Fibroblast of the aortic adventitia (primary cell): ENCODE data around the gene MYLK. TPM values are rescaled to one million over a fixed set of nuclear protein-coding genes. Genes with fewer than 3 reads are reported as not detected.

Experiments
- DNase-seq: peaks from one replicate; pipeline ENCODE4 v3.0.0-alpha.2; 2010; ENCODE audit warnings: low read depth
- H3K4me3 ChIP-seq: 2 replicates; pipeline ENCODE4 v1.5.1; 2011; ENCODE audit warnings: low read depth, mild to moderate bottlenecking, control low read depth, low read length, moderate library complexity
- total RNA-seq: library from RNA; depleted of rRNA; stranded (reverse); fragments of >200 nt; gene quantifications from 2 replicates; pipeline ENCODE4 v1.2.3, GENCODE V29; 2012; ENCODE audit warnings: low replicate concordance
- TF ChIP-seq, protein P1 (sequence below): IDR thresholded peaks from 2 replicates; pipeline ENCODE4 v1.5.1; 2011; ENCODE audit warnings: mild to moderate bottlenecking, low read length, control low read depth, inconsistent platforms; ENCODE audit not compliant: insufficient read depth

MYLK gene, protein sequence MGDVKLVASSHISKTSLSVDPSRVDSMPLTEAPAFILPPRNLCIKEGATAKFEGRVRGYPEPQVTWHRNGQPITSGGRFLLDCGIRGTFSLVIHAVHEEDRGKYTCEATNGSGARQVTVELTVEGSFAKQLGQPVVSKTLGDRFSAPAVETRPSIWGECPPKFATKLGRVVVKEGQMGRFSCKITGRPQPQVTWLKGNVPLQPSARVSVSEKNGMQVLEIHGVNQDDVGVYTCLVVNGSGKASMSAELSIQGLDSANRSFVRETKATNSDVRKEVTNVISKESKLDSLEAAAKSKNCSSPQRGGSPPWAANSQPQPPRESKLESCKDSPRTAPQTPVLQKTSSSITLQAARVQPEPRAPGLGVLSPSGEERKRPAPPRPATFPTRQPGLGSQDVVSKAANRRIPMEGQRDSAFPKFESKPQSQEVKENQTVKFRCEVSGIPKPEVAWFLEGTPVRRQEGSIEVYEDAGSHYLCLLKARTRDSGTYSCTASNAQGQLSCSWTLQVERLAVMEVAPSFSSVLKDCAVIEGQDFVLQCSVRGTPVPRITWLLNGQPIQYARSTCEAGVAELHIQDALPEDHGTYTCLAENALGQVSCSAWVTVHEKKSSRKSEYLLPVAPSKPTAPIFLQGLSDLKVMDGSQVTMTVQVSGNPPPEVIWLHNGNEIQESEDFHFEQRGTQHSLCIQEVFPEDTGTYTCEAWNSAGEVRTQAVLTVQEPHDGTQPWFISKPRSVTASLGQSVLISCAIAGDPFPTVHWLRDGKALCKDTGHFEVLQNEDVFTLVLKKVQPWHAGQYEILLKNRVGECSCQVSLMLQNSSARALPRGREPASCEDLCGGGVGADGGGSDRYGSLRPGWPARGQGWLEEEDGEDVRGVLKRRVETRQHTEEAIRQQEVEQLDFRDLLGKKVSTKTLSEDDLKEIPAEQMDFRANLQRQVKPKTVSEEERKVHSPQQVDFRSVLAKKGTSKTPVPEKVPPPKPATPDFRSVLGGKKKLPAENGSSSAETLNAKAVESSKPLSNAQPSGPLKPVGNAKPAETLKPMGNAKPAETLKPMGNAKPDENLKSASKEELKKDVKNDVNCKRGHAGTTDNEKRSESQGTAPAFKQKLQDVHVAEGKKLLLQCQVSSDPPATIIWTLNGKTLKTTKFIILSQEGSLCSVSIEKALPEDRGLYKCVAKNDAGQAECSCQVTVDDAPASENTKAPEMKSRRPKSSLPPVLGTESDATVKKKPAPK (N-terminal part only)
- total RNA-seq: 73.8 and 74.7 TPM in 2 replicates

DNA sequence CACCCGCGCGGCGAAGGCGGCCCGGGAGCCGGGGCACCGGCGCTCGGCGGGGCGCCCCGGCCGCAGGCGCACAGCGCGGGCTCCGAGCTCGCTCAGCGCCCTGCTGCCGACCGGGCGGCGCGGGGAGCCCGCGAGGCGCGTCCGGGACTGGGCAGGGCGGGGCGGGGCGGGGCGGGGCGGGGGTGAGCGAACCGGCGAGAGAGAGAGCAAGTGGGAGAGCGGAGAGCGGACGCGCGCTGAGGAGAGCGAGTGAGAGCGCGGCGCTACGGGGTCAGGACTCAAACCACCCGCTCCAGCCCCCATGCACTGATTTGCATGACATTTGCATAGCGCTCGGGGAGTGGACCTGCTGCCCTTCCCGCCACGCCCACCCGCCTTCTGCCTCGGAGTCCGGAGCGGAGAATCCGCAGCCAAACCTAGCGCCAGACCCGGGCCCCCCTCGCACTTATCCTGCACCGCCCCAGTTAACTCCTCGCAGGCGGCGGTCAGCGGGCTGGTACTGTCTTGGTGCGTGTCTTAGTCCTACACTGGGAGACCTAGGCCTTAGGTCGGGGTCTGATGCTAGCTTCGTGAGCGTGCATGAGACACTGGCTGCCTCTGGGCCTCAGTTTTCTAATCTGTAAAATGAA is at the start of gene MYLK:
TSS of gene MYLK (minus strand) at position 130 of the 629 bp plus-strand sequence. CDS start 90,491 bp downstream, outside the sequence.
- peak; percentile 82 for DNase-seq
- TF ChIP-seq, protein P1, sequence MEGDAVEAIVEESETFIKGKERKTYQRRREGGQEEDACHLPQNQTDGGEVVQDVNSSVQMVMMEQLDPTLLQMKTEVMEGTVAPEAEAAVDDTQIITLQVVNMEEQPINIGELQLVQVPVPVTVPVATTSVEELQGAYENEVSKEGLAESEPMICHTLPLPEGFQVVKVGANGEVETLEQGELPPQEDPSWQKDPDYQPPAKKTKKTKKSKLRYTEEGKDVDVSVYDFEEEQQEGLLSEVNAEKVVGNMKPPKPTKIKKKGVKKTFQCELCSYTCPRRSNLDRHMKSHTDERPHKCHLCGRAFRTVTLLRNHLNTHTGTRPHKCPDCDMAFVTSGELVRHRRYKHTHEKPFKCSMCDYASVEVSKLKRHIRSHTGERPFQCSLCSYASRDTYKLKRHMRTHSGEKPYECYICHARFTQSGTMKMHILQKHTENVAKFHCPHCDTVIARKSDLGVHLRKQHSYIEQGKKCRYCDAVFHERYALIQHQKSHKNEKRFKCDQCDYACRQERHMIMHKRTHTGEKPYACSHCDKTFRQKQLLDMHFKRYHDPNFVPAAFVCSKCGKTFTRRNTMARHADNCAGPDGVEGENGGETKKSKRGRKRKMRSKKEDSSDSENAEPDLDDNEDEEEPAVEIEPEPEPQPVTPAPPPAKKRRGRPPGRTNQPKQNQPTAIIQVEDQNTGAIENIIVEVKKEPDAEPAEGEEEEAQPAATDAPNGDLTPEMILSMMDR: no peak
- peak within 1 kb of the TSS; percentile 68 for H3K4me3 ChIP-seq

DNA sequence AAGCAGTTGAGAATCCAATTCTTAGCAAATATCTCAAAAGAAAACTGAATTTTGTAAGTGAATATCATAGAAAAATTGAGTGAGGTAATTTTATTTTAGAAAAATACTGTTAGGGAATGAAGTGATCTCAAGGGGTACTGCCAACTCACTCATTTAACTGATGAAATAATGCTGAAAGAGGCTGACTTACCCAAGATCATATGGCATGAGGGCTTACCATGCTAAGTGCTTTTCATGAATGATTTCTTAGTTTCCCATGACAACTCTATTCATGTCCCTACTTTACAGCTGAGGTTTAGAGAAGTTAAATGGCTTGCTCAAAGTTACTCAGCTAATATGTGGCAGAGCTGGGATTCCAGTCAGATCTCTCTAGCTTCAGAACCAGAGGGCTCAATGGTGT is 46.3 kb upstream of the MYLK start:
- TF ChIP-seq, protein P1: no peak
- no peak overlapping the region for H3K4me3 ChIP-seq
- DNase-seq: peak; percentile 13

DNA sequence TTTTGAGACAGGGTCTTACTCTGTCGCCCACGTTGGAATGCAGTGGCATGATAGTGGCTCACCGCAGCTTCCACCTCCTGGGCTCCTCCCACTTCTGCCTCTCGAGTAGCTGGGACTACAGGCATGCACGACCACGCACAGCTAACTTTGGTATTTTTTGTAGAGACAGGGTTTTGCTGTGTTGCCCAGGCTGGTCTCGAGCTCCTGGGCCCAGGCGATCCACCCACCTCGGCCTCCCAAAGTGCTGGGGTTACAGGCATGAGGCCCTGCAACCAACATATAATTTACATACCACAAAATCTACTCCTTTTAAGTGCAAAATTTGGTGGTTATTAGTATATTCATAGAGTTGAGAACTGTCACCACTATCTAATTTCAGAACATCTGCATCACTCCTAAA is 45.2 kb upstream of the MYLK start:
- no peak overlapping the region for H3K4me3 ChIP-seq
- TF ChIP-seq, protein P1: no peak
- no peak for DNase-seq

DNA sequence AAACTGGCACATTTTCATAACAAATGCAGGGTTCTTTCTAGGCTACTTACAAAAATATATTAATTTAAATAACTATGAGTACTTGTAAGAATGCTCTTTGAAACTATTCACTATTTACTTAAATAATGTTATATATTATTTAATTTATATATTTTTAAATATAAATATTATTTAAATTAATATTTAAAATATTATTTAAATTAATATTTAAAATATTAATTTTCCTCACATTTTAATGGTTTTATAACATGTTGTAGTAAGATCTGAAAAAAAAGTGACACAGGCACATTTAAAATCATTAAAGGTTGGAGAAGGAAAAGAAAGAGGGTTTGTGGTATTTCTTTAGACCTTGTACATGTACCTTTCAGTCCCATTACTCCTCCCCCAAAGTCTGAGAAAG is 42.3 kb upstream of the MYLK start:
- TF ChIP-seq, protein P1: no peak
- H3K4me3 ChIP-seq: no peak overlapping the region
- no peak for DNase-seq

DNA sequence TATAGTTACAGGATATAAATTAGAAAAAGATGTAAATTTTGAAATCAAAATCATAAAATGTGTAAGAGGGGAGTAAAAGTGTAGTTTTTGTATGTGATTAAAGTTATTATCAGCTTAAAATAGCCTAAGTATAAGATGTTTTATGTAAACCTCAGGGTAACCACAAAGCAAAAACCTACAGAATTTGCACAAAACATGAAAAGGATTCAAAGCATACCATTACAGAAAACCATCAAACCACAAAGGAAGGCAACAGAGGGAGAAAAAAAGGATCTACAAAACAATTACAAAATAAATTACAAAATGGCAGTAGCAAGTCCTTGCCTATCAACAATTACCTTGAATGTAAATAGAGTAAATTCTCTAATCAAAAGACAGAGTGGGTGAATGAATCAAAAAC is 36.7 kb upstream of the MYLK start:
- no peak for DNase-seq
- TF ChIP-seq, protein P1: no peak
- H3K4me3 ChIP-seq: no peak overlapping the region

DNA sequence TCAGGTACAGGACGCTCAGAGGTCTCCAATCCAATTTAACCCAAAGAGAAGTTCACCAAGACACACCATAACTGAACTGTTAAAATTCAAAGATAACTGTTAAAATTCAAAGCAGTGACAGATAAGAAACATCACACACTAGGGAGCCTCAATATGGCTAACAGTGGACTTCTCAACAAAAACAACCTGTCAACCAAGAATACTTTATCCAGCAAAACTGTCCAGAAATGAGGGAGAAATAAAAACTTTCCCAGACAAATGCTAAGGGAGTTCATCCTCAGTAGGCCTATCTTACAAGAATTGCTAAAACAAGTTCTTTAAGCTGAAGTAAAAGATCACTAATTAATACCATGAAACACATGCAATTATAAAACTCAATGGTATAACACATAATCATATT is 36.3 kb upstream of the MYLK start:
- DNase-seq: no peak
- no peak overlapping the region for H3K4me3 ChIP-seq
- TF ChIP-seq, protein P1: no peak
